LHCN-M2 (cell line): ENCODE measurements around the gene FCSK. TPM values are rescaled to one million over a fixed set of nuclear protein-coding genes. Genes with fewer than 3 reads are reported as not detected.
"Not testable (repeated sequence)": the region's sequence is repeated elsewhere in the genome, so short reads cannot be mapped to it uniquely, and the experiment has no call there.

ENCODE experiments used
- DNase-seq: peaks from one replicate; pipeline ENCODE4 v3.0.0-alpha.2; 2012; ENCODE audit warnings: low read depth
- polyA plus RNA-seq: library from polyadenylated mRNA; unstranded; fragments of >200 nt; gene quantifications from one replicate; pipeline ENCODE4 v1.2.1, GENCODE V29; 2012; ENCODE audit warnings: missing spikeins
- total RNA-seq: library from RNA; depleted of rRNA; stranded (reverse); fragments of >200 nt; gene quantifications from 2 replicates; pipeline ENCODE4 v1.2.3, GENCODE V29; 2014; rRNA removed

FCSK gene
- total RNA-seq: 7.5 and 13.5 TPM in 2 replicates
- polyA plus RNA-seq: 4.8 TPM

DNA sequence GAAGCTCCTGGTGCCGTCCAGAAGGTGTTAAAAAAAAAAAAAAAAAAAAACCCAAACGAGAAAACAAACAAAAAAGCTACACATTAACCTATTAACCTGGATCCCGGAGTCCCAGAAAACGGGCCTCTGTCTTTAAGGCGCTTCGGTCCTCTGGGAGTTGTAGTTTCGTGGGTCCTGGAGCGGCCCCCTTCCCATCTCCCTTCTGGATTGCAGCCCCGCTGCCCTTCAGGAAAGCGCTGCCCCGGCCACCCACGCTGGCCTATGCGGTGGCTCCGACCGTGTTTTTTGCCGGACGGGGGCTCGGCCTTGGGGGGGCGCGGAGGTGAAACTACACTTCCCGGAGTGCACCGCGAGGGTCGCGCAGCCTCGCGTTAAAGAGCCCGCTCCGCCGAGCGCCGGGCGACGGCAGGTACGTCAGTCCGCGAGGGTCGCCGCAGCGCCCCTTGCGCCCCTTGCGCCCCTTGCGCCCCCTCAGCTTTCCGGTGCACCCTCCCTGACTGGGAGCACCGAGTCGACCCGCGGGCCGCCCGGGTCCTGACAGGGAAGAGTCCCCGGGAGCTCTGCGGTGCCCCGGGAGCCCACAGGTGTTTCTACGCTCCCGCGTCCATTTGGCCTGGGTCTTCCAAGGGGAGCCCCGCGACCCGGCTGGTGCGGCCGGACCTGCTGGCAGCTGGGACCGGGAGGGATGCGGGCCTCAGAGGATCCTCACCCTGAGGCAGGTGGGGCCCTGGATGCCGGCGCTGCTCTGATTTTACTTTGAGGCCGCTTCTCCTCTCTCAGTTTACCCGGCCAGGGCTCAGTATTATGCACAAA is at the start of gene FCSK:
Gene FCSK (plus strand): TSS at position 374 of the 813 bp plus-strand sequence. CDS start 8,596 bp downstream, outside the sequence.
- DNase-seq: peak; percentile 61

DNA sequence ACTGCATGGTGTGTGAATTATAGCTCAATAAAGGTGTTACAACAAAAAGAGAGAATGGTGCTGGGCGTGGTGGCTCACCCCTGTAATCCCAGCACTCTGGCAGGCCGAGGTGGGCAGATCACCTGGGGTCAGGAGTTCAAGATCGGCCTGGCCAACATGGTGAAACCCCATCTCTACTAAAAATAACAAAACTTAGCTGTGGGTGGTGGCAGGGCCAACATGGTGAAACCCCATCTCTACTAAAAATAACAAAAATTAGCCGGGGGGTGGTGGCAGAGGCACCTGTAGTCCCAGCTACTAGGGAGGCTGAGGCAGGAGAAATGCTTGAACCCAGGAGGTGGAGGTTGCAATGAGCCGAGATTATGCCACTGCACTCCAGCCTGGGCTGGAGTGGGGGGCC is 48.3 kb upstream of the FCSK start:
- not testable (repeated sequence) for DNase-seq

DNA sequence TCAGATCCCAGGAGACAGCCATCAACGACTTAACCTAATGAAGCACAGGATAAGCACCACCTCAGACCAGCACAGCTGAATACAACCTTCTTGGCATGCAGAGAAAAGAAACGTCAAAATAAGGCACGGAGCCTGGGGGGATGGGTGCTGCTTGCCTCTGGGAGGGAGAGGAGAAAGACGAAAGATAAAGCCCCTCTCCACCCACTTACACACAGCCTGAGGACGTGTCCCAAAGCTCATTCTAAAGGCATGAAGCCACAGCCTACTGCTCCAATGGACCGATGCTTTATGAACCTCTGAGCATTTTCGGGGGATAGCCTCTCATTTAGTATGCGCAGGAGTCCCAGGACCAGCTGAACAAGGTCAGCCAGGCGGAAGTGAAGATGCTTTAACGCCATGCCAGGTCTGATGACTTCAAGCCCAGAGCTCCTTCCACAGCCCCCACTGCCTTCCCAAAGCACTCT is 46.6 kb upstream of the FCSK start:
- DNase-seq: no peak

DNA sequence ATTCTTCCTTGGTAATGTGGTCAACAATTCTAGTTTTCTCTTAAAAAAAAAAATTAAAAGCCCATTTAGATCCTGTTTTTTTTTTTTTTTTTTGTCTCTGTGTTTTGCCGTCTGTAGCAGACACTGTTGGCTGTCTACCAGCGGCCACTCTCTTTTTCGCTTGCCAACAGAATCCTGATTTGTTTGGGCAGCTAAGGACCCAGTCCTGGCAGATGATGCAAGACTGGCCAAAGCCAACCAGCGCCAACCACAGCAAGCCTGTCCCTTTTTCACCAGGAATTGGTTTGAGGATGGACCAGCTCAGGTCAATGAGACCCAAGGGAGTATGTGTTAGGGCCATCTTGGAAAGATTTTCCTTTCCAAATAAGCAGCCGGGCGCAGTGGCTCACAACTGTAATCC is 43.7 kb upstream of the FCSK start:
- DNase-seq: no peak

DNA sequence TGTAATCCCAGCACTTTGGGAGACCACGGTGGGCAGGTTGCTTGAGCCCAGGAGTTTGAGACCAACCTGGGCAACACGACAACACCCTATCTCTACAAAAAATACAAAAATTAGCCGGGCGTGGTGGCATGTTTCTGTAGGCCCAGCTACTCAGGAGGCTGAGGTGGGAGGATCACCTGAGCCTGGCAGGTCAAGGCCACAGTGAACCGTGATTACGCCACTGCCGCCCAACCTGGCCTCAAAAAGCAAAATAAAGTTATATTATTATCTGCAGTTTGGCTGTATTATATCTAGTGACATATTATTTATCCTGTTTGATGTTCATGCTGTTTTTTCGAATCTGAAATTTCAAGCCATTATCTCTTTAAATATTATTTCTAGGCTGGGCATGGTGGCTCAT is 42.0 kb upstream of the FCSK start:
- no peak for DNase-seq

DNA sequence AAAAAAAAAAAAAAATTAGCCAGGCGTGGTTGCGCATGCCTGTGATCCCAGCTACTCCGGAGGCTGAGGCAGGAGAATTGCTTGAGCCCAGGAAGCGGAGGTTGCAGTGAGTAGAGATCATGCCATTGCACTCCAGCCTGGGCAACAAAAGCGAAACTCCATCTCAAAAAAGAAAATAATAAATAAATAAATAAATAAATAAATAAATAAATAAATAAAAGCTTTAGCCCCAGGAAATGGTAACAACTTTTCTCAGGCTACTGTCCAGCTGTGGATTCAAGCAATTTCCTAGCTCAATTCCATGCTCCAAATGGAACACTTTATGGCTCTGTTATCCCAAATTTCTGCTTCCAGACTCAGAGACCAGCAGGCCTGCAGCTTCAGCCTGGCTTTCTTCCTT is 40.8 kb upstream of the FCSK start:
- not testable (repeated sequence) for DNase-seq

DNA sequence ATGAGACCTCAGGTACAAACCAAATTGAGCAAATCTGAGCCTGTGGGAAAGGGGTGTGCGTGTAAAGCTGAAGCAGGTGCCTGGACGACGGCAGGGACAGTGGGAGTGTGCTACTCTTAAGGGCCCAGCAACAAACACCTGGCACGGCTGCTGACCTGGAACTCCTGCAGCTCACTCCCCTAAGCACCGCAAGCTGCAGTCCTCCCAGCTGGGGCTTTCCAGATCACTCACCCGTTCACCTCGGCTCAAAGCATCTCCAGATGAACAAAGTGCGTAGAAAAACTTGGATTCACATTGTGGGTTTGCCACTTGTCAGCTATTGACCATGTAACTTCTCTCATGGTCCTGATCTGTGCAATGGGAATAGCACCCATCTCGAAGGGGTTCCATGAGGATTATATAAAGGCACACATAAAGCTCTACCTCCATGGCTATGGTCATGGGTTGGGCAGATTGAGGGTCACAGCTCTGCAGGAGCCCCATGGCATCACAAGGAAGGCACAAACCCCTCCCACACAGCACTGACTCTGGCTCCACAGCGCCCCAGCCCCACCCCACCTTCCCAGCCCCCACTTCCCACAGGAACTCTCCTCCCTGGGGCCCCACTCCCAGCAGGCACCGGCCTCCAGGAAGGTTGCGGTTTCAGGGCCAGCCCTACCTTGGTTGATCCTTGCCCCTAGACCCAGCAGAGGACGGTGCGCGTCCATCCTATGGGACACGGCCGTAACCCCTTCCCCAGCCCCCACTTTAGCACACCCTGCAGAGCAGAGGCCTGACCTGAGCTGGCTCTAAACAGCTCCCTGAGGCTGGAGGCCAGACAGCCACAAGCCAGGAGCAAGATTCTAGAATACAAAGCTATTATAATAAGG is 37.4 kb upstream of the FCSK start:
- DNase-seq: no peak

DNA sequence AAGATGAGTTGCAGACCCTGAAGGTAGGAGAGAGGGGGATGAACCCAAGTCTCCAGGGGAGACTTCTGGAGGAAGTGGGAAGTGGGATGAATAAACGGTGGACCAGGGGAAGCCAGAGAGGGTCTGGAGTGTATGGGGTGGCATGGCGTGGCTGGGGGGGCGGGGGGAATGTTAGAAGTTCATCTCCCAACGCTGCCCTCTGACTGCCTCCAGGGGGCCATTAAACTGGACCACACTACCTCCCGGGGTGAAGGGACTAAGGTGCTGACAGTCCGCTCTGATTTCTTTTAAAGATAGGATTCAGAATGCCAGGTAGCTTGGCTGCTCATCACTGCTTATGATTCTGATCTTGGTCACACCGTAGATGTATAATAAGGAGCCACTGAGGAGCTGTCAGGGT is 36.7 kb upstream of the FCSK start:
- DNase-seq: no peak

DNA sequence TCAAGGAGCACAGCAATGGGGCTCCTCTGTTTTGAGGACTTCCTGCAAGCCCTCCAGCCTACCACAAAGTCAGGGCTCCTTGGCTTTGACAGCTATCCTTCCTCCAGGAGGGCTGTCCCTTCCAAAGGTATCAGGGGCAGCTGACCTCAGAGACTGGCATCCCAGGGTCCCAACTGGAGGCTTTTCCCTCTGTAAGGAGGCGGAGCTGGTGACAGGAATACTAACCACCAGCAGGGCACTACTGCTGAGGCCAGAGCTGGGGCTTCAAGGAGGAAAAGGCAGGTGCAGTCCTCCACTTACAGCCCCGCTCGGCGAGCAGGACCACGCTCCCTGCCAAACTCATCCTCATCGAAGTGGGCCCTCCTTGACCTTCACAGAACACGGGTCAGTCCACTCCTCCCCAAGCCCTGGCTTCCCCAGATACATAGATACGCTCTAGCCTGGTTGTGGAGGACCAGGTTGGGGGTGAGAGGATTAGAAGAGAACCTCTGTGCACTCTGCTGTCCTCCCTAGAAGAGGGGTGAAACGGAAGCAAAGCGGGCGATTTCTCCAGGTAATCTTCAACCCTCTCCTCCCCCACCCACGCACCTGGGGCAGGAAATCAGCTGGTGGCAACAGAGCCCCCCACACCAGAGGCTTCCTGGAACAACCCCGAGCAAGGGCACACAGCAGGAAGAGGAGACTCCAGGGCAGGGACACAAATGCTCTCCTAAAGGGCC is 36.0 kb upstream of the FCSK start:
- DNase-seq: no peak

DNA sequence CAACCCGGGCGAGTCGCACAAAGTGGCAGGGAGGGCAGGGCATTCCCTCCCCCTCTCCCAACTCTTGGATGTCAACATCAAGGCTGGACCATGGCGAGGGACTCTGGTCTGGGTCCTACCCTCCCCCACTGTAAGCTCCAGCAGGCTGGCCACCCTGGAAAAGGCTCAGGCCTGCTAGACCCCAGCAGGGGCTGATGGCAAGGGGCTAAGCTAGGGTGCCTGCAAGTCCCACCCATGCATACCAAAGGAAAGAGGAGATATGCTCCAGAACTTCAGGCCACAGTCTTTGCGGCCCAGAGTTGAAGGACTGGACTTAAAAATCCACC is 35.4 kb upstream of the FCSK start:
- DNase-seq: no peak

DNA sequence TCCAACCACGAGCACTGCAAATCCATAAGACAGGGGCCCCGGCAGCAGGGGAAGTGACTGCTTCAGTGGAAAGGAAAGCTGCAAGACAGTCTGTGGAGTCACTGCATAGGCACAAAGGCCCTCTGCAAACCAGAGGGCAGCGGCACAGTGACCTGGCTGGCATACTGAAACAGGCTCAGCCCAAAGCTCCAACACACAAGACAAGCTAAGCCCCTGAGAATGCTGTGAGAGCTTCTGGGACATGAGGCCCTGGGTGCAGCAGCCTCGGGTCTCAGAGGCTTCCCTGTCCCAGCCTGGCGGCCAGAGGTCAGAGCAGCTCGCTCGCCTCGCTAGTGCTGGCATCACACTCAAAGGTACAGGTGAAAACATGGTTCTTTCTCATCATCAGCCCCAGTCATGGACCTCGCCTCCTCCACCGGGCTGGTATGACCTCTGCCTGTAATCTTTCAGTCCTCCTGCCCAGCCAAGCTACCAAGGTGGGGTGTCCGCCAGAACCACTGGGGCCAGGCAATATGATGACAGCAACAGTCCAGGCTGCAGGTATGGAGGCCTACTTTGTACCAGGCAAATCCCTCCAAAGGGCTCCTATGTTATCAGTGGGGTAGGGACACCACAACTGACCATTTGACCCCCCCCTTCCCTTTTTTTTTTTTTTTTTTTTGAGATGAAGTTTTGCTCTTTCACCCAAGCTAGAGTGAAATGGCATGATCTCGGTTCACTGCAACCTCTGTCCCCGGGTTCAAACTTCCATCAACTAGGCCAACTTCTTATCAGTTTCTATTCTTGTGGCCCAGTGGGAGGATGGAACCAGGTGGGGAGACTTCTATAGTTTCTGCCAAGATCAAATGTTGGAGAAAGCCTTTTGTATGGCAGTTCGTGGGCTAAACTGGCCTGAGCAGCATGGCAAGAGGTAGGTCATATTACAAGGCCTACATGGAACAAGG is 34.7 kb upstream of the FCSK start:
- no peak for DNase-seq

DNA sequence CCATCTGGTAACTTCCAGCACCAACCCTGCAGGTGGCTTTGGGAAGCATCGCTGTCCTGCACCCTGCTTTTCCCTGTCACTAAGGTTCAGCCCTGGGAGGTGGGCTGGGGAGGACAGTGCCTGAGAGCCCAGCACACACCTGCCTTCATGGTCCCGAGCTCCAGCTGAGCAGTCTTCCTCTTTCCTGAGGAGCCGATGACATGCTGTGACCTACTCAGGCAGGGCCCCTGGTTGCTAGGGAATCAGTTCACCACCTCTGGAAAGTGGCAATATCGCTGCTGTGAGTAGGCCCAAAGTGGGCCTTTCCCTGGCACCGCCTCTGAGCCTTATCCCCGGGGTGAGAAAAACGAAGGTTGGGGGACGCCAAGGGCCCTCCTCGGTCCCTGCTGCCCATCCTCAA is 33.4 kb upstream of the FCSK start:
- DNase-seq: no peak

DNA sequence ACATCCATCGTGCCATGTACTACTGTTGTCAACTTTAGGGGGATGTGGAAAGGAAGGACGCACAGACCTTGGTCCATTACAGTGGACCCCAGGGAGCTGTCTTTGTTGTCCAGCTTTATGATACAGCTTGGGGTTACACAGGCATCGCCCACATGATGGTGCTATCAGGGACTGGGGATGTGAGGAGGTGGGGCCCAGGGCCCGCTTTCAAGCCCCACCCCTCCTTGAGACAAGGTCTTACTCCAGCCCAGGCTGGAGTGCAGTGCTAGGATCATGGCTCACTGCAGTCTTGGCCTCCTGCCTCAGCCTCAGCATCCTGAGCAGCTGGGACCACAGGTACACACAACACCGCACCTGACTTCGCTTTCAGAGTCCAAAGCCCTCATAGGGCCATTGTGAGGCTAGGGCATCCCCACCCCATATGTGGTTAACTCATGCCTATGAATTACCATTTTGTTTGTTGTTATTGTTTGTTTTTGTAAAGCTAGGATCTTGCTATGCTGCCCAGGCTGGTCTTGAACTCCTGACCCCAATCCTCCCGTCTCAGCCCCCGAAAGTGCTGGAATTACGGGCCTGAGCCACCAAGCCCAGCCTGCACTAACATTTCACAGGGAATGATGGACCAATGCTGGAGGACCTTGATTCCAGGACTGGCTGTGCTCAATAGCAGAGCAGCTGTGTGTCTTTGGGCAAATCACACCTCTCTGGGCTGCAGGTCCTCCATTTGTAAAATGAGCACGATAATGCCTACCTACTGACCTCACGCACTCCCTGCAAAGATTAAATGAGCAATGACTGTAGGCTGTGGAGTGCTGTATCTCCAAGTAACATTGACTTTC is 32.7 kb upstream of the FCSK start:
- DNase-seq: no peak

DNA sequence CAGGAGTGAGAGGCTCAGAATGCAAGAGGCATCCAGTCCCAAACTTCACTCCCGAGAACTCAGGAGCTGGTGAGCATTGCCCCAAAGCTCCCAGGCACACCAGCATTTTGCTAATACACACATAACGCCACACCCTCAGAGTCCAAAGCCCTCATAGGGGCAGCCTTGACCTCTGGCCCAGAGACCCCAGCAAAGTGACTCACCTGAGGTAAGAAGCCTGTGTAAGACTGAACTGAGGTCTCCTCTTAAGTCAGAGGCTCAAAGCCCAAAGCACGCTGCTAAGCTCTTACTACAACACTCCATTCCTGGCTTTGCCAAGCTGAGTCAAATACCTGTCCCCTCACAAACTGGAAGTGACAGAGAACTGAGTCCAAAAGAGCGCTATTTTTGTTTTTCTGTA is 31.9 kb upstream of the FCSK start:
- DNase-seq: no peak

DNA sequence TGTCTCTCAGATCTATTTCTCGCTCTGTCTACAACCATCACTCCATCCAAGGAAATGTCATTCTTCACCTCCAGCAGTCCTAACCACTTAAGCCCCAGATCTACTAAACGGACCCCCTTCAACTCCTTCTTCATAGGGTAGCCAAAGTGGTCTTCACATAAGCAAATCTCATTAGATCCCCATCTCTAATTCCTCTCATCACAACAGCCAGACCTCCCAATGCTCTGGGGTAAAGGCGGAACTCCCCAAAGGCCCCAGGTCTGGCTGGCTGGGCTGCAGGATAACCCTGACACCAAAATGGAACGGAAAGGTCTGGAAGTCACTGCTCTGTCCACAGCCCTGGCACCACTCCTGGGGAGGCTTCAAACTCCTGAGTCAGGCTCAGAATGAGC is 26.6 kb upstream of the FCSK start:
- DNase-seq: no peak

DNA sequence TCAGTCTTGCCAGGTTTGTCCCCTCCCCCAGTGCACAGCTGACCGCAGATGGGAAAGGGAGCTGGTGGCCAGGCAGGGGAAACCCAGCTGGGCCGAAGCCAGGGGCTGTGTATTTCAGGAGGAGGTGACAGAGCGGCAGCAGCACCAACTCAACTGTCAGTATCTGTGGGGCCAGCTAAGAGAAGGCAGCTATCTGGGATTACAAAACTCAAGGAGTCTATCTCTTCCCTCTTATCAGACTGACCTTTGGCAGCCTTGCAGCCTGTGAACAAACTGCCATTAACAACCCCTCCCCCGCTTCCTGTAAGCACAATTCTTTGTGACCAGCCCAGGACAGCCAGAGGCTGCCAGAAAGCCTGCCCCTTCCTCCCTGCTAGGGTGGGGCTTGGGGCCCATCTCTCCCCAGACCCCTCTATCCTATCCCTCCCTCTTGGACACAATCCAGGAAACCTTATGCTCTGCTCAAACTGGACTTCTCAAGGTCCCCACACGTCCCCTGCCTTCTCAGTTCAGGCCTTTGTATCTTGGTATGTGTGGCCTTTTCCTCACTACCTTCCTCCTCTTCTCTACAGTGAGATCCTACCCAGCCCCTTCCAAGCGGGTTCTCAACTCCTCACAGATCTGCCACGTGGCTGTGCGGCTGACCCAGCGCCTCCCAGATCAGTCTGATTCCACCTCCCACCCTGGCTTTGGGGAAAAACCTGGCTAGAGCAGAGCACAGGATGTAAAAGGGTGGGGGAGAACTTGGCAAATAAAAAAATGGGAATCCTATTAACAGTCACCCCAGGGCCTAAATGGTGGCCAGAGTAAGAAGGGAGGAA is 26.0 kb upstream of the FCSK start:
- peak; percentile 92 for DNase-seq

DNA sequence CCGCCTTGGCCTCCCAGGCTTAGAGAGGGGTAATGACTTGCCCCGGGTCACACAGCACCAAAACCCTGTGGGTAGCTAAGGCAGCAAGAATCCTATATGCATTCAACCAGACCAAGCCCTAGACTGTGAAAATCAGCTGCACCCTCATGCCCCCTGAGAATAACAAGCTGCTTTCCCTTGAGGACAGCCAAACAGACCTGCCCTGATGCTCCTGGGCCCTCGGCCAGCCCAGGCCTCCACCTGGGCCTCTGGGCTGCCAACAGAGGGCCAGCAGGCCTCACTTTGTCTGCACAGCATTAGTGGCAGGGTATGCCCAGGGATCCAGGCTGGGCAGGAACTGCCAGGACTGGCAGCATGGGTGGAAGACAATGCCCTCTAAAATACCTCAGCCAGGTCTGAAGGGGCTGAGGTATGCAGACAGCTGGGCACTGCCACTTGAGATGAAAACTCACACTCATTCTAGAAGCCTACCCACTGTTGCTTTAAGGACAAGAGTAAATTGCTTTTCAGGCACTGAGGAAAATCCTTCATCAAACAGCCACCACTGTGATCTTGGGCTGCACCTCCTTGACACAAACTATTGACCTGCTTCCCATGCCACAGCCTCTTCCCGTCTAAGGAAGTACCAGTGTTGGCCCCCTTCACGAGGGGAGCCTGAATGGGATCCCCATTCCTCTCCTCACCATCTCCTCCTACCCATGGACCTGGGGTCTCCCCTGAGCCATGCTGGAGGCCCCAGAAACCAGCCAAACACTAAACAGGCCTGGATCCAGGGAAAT is 24.3 kb upstream of the FCSK start:
- DNase-seq: no peak
